Measurements from ENCODE around the gene MATN1.

Gene MATN1

GRCh38 chr1:30735124-30735523 lies 11.7 kb upstream of the MATN1 start:
- H3K27ac Mint-ChIP-seq: peak overlapping the region; percentile 43
- ATAC-seq (replicated peaks): no peak
- H3K36me3 Mint-ChIP-seq: peaks cover 63 to 83% of the 10 kb centered on the region in 2 donors

GRCh38 chr1:30734580-30734979 lies 11.2 kb upstream of the MATN1 start:
- no peak for DNase-seq
- peak overlapping the region; percentile 43 for H3K27ac Mint-ChIP-seq
- H3K36me3 Mint-ChIP-seq: peaks cover 57 to 78% of the 10 kb centered on the region in 2 donors
- H3K27me3 Mint-ChIP-seq: no peaks in the 10 kb centered on the region
- H3K4me3 Mint-ChIP-seq: peak overlapping the region in 1 of 2 donors; percentile 1
- no peaks in the 10 kb centered on the region for H3K9me3 Mint-ChIP-seq
- no peak for ATAC-seq (replicated peaks)
- H3K4me1 Mint-ChIP-seq: peaks cover 53 to 82% of the 10 kb centered on the region in 2 donors

More at GRCh38 chr1:30735124-30735523, 11.7 kb upstream of the MATN1 start:
- Mint-ChIP-seq H3K27me3 (no peaks in the 10 kb centered on the region), H3K4me3 (no peak overlapping the region), H3K4me1 (peaks cover 51 to 82% of the 10 kb centered on the region in 2 donors), H3K9me3 (no peaks in the 10 kb centered on the region)
- no peak for DNase-seq

- Mint-ChIP-seq H3K27me3 (no peaks in the 10 kb centered on the region), H3K4me1 (peaks cover 53 to 82% of the 10 kb centered on the region in 2 donors), H3K27ac (no peak overlapping the region), H3K9me3 (no peaks in the 10 kb centered on the region), H3K4me3 (no peak overlapping the region), H3K36me3 (peaks cover 53 to 73% of the 10 kb centered on the region in 2 donors)
- ATAC-seq (replicated peaks): no peak
- DNase-seq: no peak
Observed at GRCh38 chr1:30734106-30734505, 10.7 kb upstream of the MATN1 start.

- Mint-ChIP-seq H3K36me3 (peaks cover 47 to 67% of the 10 kb centered on the region in 2 donors), H3K27ac (peak overlapping the region; percentile 87), H3K27me3 (no peaks in the 10 kb centered on the region)
Observed at GRCh38 chr1:30733493-30733892, 10.1 kb upstream of the MATN1 start.

DNA sequence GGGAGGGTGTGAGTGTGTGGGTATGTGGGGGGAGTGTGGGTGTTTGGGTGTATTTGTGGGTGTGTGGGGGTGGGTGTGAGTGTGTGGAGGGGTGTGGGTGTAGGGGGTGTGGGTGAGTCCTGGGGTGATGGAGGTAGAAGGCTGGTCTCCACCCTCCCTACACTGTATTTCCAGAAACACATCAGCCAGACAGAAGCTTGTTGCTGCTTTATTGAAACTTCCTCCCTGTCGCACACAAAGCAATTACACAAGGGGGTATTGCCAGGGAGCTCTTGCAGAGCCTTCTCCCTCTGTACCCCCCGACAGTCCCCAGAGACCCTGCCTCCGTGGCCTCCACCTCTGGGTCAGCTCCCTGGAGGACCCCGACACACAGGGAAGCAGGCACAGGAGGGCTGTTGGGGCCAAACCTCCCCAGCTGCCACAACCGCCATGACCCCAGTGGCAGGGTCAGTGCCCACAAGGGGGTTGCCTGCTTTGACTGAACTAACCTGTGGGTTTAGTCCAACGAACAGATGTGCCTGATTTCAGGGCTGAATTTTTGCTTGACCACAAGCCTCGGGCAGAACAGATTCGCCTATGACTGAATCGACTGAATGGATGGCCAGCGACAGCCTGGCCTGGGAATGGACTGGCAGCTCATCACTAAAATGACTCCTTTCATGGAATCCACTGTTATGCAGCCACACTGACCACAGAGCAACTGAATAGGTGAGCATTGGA lies 9.1 kb upstream of the MATN1 start:
- DNase-seq: peak; percentile 56
- Mint-ChIP-seq H3K36me3 (peaks cover 38 to 58% of the 10 kb centered on the region in 2 donors), H3K4me1 (peaks cover 62 to 82% of the 10 kb centered on the region in 2 donors), H3K27ac (peak overlapping the region; percentile 94), H3K9me3 (no peaks in the 10 kb centered on the region), H3K4me3 (peak overlapping the region in 1 of 2 donors; percentile 36), H3K27me3 (no peaks in the 10 kb centered on the region)
- peak; percentile 49 to 58 for ATAC-seq (replicated peaks)

More at GRCh38 chr1:30733493-30733892, 10.1 kb upstream of the MATN1 start:
- no peak overlapping the region for H3K4me3 Mint-ChIP-seq
- no peaks in the 10 kb centered on the region for H3K9me3 Mint-ChIP-seq
- H3K4me1 Mint-ChIP-seq: peaks cover 55 to 82% of the 10 kb centered on the region in 2 donors
- ATAC-seq (replicated peaks) (no peak), DNase-seq (no peak)

DNA sequence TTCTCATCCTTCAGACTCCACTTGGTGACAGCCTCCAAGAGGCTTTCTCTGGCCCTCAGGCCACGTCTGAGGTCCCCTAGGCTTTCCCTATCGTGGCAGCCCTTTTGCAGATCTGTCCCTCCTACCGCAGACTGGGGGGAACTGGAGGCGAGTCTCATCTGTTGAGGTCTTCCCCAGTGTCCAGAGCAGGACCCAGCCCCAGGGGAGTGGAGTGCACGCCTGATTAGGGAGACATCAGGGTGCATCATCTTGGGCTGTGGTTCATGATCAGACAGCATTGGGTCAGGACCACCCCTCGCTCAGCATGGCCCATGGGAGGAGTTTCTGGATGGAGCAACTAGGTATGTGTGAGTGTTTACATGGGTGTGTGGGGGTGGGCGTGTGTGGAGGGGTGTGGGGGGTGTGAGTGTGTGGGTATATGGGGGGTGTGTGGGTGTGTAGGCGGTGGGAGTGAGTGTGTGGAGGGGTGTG lies 8.5 kb upstream of the MATN1 start:
- ATAC-seq (replicated peaks) (peak; percentile 46 to 49), DNase-seq (no peak)
- peaks cover 63 to 79% of the 10 kb centered on the region in 2 donors for H3K4me1 Mint-ChIP-seq
- H3K27me3 Mint-ChIP-seq: no peaks in the 10 kb centered on the region
- peak overlapping the region; percentile 23 to 63 for H3K4me3 Mint-ChIP-seq
- H3K36me3 Mint-ChIP-seq: peaks cover 33 to 54% of the 10 kb centered on the region in 2 donors
- no peaks in the 10 kb centered on the region for H3K9me3 Mint-ChIP-seq
- peak overlapping the region; percentile 96 for H3K27ac Mint-ChIP-seq

DNA sequence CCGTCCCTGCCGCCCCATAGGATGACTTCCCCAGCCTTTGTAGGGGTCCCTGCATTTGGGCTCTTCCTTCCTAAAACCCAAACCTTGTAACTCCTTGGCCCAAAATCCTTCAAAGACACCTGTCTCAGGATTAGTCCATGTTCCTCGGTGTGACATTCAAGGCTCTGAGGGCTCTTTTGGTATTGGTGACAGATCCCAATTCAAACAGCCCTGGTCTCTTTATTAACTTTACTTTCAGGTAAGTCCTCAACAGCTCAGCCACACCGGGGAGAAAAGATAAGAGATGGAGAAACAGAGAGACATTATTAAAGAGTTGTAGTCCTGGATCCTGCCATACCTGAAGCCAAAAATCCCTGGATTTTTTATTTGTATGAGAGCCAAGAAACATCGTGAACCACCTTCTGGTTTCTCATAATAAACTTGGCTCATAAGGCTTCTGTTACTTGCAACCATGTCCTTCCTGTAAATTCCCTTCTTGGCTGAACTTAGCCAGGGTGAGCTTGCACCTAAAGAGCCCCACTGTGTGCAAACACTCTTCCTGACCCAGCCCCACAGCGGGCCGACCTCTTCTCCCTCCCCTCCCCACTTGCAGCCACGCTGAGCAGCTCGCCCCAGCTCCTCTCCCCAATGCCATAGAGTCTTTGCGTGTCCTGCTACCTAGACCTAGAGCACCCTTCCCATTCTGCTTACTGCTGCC lies 7.9 kb upstream of the MATN1 start:
- peak overlapping the region; percentile 11 to 63 for H3K4me3 Mint-ChIP-seq
- H3K36me3 Mint-ChIP-seq: peaks cover 27 to 48% of the 10 kb centered on the region in 2 donors
- ATAC-seq (replicated peaks) (no peak), DNase-seq (no peak)
- H3K27me3 Mint-ChIP-seq: no peaks in the 10 kb centered on the region
- H3K9me3 Mint-ChIP-seq: no peaks in the 10 kb centered on the region
- H3K4me1 Mint-ChIP-seq: peaks cover 63 to 73% of the 10 kb centered on the region in 2 donors
- H3K27ac Mint-ChIP-seq: peak overlapping the region; percentile 96

DNA sequence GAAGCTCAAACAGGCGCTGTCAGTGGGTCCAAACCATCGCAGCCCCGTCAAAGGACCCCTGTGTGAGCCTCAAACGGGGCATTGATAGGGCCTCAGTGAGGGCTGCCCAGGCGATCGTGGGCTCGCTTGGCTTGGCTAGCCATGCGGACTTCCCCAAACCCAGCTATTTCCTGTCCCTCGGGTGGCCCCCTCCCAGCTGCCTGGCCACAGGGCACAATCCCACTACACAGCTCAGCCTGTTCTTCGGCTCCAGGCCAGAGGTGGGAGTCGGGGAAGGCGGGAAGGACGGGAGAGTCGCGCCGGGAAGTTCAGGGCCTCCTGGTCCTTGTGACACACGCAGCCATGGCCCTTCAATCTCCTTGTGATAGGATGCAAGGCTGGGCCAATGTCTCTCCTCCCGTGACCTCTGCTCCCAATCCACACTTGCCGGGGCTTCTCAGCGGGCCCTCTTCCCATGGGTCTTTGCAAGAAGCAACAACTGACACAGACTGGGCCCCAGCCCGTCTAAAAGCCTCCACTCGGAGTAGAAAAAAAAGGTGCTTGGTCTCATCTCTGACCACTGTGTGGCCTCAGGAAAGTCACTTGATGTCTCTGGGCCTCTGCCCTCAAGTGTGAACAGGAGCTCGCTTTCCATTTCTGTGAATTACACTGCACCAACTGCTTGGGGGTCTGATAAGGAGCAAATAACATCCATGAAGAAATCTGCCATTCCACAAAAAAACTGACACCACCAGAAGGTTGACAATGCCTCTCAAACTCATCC lies 7.1 kb upstream of the MATN1 start:
- H3K4me3 Mint-ChIP-seq: peak overlapping the region; percentile 6 to 60
- DNase-seq: no peak
- H3K27ac Mint-ChIP-seq: peak overlapping the region; percentile 96
- no peaks in the 10 kb centered on the region for H3K9me3 Mint-ChIP-seq
- H3K27me3 Mint-ChIP-seq: no peaks in the 10 kb centered on the region
- H3K36me3 Mint-ChIP-seq: peaks cover 21 to 41% of the 10 kb centered on the region in 2 donors
- peaks cover 58 to 66% of the 10 kb centered on the region in 2 donors for H3K4me1 Mint-ChIP-seq
- peak; percentile 49 to 51 for ATAC-seq (replicated peaks)

DNA sequence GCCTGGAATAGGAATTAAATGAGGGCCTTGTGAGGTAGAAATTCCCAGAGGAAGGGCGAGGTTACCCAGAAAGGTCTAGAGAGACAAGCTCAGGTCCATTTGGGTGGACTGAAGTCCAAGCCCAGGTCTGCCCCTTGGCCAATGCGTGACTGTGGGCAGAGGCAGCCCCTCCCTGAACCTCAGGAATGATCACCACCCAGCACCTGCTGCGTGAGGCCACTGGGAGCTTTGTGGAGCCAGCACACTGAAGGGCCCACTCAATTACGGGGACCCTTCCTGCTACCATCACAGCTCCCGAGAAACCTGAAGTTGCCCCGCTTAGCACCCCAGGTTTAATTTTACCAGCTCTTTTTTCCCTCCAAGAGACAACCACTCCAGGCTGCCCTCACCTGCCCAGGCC lies 6.5 kb upstream of the MATN1 start:
- ATAC-seq (replicated peaks): no peak
- Mint-ChIP-seq H3K36me3 (peaks cover 14 to 34% of the 10 kb centered on the region in 2 donors), H3K4me1 (peaks cover 57 to 61% of the 10 kb centered on the region in 2 donors), H3K4me3 (peak overlapping the region in 1 of 2 donors; percentile 60), H3K27ac (peak overlapping the region; percentile 96), H3K9me3 (no peaks in the 10 kb centered on the region), H3K27me3 (no peaks in the 10 kb centered on the region)
- DNase-seq: no peak

GRCh38 chr1:30728832-30729638 lies 5.7 kb upstream of the MATN1 start:
- H3K9me3 Mint-ChIP-seq: no peaks in the 10 kb centered on the region
- no peak for DNase-seq
- no peaks in the 10 kb centered on the region for H3K27me3 Mint-ChIP-seq
- peaks cover 56 to 68% of the 10 kb centered on the region in 2 donors for H3K4me1 Mint-ChIP-seq
- peak in 1 of 2 donors; percentile 1 for ATAC-seq (replicated peaks)
- no peak overlapping the region for H3K4me3 Mint-ChIP-seq
- peak overlapping the region; percentile 96 for H3K27ac Mint-ChIP-seq
- peaks cover 7 to 27% of the 10 kb centered on the region in 2 donors for H3K36me3 Mint-ChIP-seq

GRCh38 chr1:30728340-30728739 lies 5.0 kb upstream of the MATN1 start:
- Mint-ChIP-seq H3K27ac (peak overlapping the region; percentile 81), H3K36me3 (peaks cover 8 to 24% of the 10 kb centered on the region in 2 donors)

GRCh38 chr1:30727824-30728223 lies 4.4 kb upstream of the MATN1 start:
- H3K4me3 Mint-ChIP-seq: no peak overlapping the region
- H3K27me3 Mint-ChIP-seq: no peaks in the 10 kb centered on the region
- peak overlapping the region; percentile 81 for H3K27ac Mint-ChIP-seq
- H3K36me3 Mint-ChIP-seq: peaks cover 9 to 23% of the 10 kb centered on the region in 2 donors
- peaks cover 57 to 77% of the 10 kb centered on the region in 2 donors for H3K4me1 Mint-ChIP-seq
- no peak for DNase-seq
- no peaks in the 10 kb centered on the region for H3K9me3 Mint-ChIP-seq
- ATAC-seq (replicated peaks): no peak

More at GRCh38 chr1:30728340-30728739, 5.0 kb upstream of the MATN1 start:
- DNase-seq (no peak), ATAC-seq (replicated peaks) (no peak)
- no peaks in the 10 kb centered on the region for H3K9me3 Mint-ChIP-seq
- H3K4me1 Mint-ChIP-seq: peaks cover 57 to 75% of the 10 kb centered on the region in 2 donors
- no peaks in the 10 kb centered on the region for H3K27me3 Mint-ChIP-seq
- no peak overlapping the region for H3K4me3 Mint-ChIP-seq
